ENCODE results near the gene FMNL1. TPM values are rescaled to one million over a fixed set of nuclear protein-coding genes. Genes with fewer than 3 reads are reported as not detected.

FMNL1 gene
- total RNA-seq = 7.9 and 8.0 TPM in 2 replicates

GRCh38 chr17:45221081-45222013 lies at the start of gene FMNL1:
TSS of gene FMNL1 (plus strand) at chr17:45221885. CDS start at chr17:45222125, 240 bp downstream.

DNA sequence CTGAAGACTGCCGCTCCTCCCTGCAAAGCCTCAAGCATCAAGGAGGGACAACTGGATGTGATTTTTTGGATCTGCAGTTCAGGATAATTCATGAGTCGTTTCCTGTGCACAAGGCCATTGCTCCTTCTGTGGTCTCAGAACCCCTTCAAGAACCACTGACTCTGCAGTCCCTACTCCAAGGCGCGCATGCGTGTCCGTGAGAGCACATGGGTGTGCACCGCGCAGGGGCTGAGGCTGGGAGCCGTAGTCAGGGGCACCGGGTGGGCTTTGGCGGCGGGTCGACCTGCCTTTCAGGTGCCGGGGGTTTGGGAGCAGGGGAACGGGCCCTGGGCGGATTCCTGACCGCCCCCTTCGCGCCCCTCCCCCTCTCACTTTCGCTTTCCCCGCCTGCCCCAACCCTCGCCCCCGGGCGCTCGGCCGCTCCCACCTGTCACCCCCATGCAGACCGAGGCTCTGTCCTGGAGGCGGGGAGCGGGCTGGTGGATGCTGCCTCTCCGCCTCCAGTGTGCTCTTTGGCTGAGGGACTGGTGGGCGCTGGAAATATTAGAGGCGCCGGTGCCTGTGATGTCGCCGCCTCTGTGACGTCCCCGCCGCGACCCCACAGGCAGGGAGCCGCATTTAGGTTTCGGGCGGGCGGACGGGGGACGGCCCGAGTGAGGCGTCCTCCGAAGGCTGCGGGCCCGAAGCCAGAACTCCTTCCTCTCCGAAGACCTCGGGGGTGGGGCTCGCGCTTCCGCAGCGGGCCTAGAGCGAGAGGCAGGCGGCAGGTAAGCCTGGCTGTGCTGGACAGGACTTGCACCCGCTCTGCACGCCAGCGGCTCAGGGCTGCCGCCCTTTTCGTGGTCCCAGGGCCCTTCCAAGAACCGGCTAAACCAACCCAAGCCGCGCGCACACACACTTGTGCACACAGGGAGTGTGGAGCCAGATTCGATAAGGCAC lies 40.2 kb downstream of the FMNL1 start, which contains the start of gene SPATA32:
SPATA32 (minus strand) TSS at position 518 of the 939 bp plus-strand sequence; CDS start at position 440, 78 bp downstream.

Other genes with a start within 250 kb of the FMNL1 start
- gene DCAKD, start 170.3 kb upstream of the FMNL1 start, total RNA-seq = 32.4 and 41.5 TPM in 2 replicates
- 66.6 and 83.0 TPM in 2 replicates for gene NMT1, start 160.6 kb upstream of the FMNL1 start, total RNA-seq
- gene PLCD3, start 89.4 kb upstream of the FMNL1 start, total RNA-seq = 50.9 and 93.2 TPM in 2 replicates
- 2.2 and 4.0 TPM in 2 replicates for gene ACBD4, start 86.2 kb upstream of the FMNL1 start, total RNA-seq
- 15.6 and 18.8 TPM in 2 replicates for gene HEXIM1, start 73.4 kb upstream of the FMNL1 start, total RNA-seq
- gene HEXIM2, start 60.0 kb upstream of the FMNL1 start, total RNA-seq = 3.9 and 12.4 TPM in 2 replicates
- gene SPATA32, start 40.2 kb downstream of the FMNL1 start, total RNA-seq = not detected in 2 replicates
- 9.2 and 10.0 TPM in 2 replicates for gene MAP3K14, start 95.1 kb downstream of the FMNL1 start, total RNA-seq
- gene ARHGAP27, start 211.0 kb downstream of the FMNL1 start, total RNA-seq = 1.7 and 3.5 TPM in 2 replicates

Data from cardiac ventricle fibroblast (primary cell).